Spinal cord (tissue), 10 donors: ENCODE measurements around the gene GRK5. TPM values are rescaled to one million over a fixed set of nuclear protein-coding genes. Genes with fewer than 3 reads are reported as not detected.

Experiments used
- DNase-seq, 6 donors: peaks; one replicate each; pipeline versions ENCODE4 v3.0.0 to v3.0.0-alpha.2; 2013 to 2015; ENCODE audit warnings: low spot score in 6 of 6, low read depth in 4 of 6
- H3K27ac ChIP-seq: one replicate; pipeline ENCODE4 v1.5.1; 2013; ENCODE audit warnings: low read depth, low read length, control low read depth
- H3K27me3 ChIP-seq: one replicate; pipeline ENCODE4 v1.6.1; 2013; ENCODE audit warnings: low read length; ENCODE audit not compliant: control insufficient read depth, insufficient read depth
- H3K36me3 ChIP-seq: one replicate; pipeline ENCODE4 v1.6.1; 2013; ENCODE audit warnings: low read length; ENCODE audit not compliant: control insufficient read depth, insufficient read depth
- H3K4me1 ChIP-seq: one replicate; pipeline ENCODE4 v1.6.1; 2013; ENCODE audit warnings: low read length; ENCODE audit not compliant: control insufficient read depth, insufficient read depth
- H3K4me3 ChIP-seq: one replicate; pipeline ENCODE4 v1.5.1; 2013; ENCODE audit warnings: low read depth, low read length, control low read depth
- H3K9me3 ChIP-seq: one replicate; pipeline ENCODE4 v1.6.1; 2013; ENCODE audit warnings: low read length; ENCODE audit not compliant: control insufficient read depth, insufficient read depth
- WGBS: methylation state at CpG from one replicate; pipeline ENCODE4 v1.1.5; 2013; ENCODE audit warnings: missing lambda C conversion rate; ENCODE audit not compliant: insufficient coverage; 5-methylcytosine and 5-hydroxymethylcytosine counted together
- polyA plus RNA-seq, 2 donors: library from polyadenylated mRNA; unstranded; fragments of 120-200 nt; gene quantifications; one replicate each; pipeline ENCODE4 v1.2.1, GENCODE V29; 2013; ENCODE audit not compliant: insufficient read length in 2 of 2
- total RNA-seq, 2 donors: library from RNA; depleted of rRNA in 1 of 2; stranded (reverse); fragments of 120-200 nt in 1 of 2; fragments of >200 nt in 1 of 2; gene quantifications; one replicate each; pipeline versions ENCODE4 v1.2.3 to v1.2.4, GENCODE V29; 2013 to 2014
- donor health status: healthy.

GRK5 gene
- total and polyA plus RNA-seq, 4 donors = 15.6 to 29.5 (median 25.6) TPM

- Histone ChIP-seq H3K27me3 (no peaks in the 10 kb centered on the region), H3K4me1 (peaks cover 38% of the 10 kb centered on the region), H3K4me3 (no peak overlapping the region), H3K9me3 (peaks cover 2% of the 10 kb centered on the region), H3K27ac (peak overlapping the region; percentile 10), H3K36me3 (peaks cover 8% of the 10 kb centered on the region)
- DNase-seq = peak in 2 of 6 donors; percentile 59 to 82
- 35% methylated on average over 11 of the region's 11 CpGs for WGBS
Observed at GRCh38 chr10:119364645-119365600, 157.6 kb downstream of the GRK5 start.

DNA sequence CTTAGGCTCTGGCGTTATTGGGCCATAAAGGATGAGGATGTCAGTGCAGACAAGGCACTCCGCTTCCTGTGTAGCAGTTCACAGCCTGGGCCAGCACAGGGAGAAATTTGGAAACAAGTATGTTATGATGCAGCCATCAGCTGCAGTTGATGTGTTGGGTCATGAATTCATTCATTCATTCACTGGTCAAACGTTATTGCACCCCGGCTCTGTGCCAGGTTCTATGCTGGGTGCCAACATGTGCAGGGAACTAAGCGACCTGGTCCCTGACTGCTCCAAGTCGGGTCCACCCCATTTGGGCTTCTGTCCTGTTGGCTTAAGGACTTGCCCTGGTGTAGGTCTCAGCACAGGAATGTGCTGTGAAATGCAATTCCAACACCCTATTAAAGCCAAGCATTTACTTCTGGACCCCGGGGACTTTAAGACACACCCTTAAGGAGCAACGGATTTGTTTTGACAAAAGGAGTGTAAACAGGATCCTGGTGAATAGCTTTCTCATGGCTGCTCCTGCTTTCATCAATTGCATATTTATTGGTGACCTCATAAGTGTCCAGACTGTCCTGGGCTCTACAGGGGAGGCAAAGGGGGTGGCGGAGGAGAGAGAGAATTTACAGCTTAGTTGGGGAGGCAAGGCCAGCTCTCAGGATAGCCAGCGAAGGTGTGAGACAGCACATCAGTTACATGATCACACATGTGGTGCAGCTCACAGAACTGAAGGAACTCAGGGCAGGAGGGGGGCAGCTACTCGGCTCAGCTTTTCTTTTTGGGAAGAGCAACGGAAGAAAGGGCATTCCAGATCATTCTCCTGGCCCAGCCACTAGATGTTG lies 158.6 kb downstream of the GRK5 start:
- Histone ChIP-seq H3K36me3 (peaks cover 3% of the 10 kb centered on the region), H3K27me3 (no peaks in the 10 kb centered on the region), H3K4me3 (no peak overlapping the region), H3K4me1 (peaks cover 48% of the 10 kb centered on the region), H3K27ac (peak overlapping the region; percentile 10), H3K9me3 (no peaks in the 10 kb centered on the region)
- no peak for DNase-seq
- 72% methylated on average over 9 of the region's 12 CpGs for WGBS

DNA sequence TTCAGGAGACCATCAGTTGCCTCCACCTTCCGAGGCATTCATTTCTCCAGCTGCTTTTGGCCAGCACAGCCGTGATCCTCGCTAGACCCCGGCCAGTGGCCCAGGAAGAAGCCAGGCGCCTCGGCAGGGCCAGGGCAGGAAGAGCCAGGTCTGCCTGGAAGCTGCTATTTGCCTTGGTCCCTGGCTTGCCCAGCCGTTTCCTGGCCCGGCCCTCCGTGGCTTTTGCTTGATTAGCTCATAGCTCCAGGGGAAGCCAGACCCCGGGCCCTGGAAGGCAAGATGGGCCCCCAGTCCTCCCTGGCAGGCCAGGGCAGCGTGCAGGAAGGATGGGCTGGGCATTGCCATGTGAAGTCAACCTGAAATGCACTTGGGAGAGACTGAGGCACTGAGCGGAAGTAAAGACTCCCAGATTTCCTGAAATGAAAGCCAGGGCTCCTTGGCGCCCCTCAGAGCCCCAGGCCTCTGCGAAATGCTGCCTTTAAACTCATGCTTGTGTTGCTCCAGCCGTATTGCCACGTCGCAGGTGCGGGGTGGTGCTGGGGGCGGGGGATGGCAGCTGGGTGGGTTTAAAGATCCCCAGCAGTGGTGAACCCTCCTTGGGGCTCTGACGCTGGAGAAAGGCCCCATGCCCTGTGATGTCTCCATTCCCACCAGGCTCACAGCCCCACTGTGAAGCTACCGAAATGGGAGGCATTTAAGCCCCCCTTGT lies 160.6 kb downstream of the GRK5 start:
- H3K4me1 ChIP-seq = peaks cover 50% of the 10 kb centered on the region
- peak overlapping the region; percentile 36 for H3K27ac ChIP-seq
- peaks cover 3% of the 10 kb centered on the region for H3K36me3 ChIP-seq
- no peak for DNase-seq
- WGBS = 84% methylated on average over 20 of the region's 21 CpGs
- H3K9me3 ChIP-seq = no peaks in the 10 kb centered on the region
- H3K4me3 ChIP-seq = no peak overlapping the region
- H3K27me3 ChIP-seq = no peaks in the 10 kb centered on the region

- Histone ChIP-seq H3K9me3 (no peaks in the 10 kb centered on the region), H3K36me3 (peaks cover 3% of the 10 kb centered on the region), H3K4me1 (peaks cover 50% of the 10 kb centered on the region), H3K27me3 (no peaks in the 10 kb centered on the region), H3K4me3 (no peak overlapping the region), H3K27ac (peak overlapping the region; percentile 36)
- WGBS = 70% methylated on average over 6 of the region's 8 CpGs
- DNase-seq = no peak
Observed at GRCh38 chr10:119368581-119368980, 161.2 kb downstream of the GRK5 start.

GRCh38 chr10:119368991-119369869 lies 161.9 kb downstream of the GRK5 start:
- no peak overlapping the region for H3K4me3 ChIP-seq
- no peak for DNase-seq
- peaks cover 50% of the 10 kb centered on the region for H3K4me1 ChIP-seq
- no peaks in the 10 kb centered on the region for H3K27me3 ChIP-seq
- H3K36me3 ChIP-seq = peaks cover 3% of the 10 kb centered on the region
- WGBS = 81% methylated on average over 21 of the region's 21 CpGs
- H3K27ac ChIP-seq = peak overlapping the region; percentile 40
- H3K9me3 ChIP-seq = no peaks in the 10 kb centered on the region

- Histone ChIP-seq H3K4me3 (no peak overlapping the region), H3K4me1 (peaks cover 46% of the 10 kb centered on the region), H3K36me3 (peaks cover 3% of the 10 kb centered on the region), H3K27me3 (no peaks in the 10 kb centered on the region), H3K9me3 (no peaks in the 10 kb centered on the region), H3K27ac (peak overlapping the region; percentile 40)
- DNase-seq = peak in 1 of 6 donors; percentile 74
- WGBS = 60% methylated on average over 6 of the region's 16 CpGs
Observed at GRCh38 chr10:119370111-119370741, 162.9 kb downstream of the GRK5 start.

DNA sequence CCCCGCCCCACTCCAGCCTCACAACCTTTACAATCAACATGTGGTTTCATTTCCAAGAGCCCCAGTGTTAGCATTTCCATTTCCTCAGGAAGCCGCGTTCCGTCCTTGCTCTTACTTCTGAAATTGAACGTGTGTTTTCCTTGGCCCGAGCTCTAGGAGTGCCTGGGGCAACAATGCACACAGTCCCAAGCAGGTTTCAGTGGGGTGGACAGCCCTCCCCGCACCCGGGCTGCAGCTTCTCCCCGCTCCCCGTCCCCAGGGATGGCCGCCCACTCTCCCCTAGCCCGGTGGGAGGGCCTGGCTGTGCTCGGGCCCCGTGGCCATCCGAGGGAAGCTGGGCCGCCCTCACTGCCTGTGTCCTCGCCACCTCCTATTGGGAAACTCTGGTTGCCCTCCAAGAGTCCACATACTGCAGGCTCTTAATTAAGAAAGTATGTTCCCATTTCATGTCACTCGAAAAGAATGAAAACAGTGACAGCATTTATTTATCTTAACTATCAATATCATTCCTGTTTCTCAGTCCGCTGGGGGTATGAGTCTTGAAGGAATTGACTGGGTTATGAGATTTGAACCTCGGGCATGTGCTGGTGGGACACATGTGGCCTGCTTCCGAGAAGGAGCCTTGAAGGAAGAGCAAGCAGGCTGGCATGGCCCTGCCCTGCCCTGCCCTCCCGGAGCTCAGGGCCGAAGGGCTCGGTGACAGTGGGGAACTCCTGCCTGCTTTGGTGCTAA lies 163.8 kb downstream of the GRK5 start:
- H3K4me3 ChIP-seq = no peak overlapping the region
- no peaks in the 10 kb centered on the region for H3K9me3 ChIP-seq
- 58% methylated on average over 18 of the region's 24 CpGs for WGBS
- H3K36me3 ChIP-seq = peaks cover 3% of the 10 kb centered on the region
- H3K4me1 ChIP-seq = peaks cover 38% of the 10 kb centered on the region
- no peaks in the 10 kb centered on the region for H3K27me3 ChIP-seq
- peak in 1 of 6 donors; percentile 70 for DNase-seq
- peak overlapping the region; percentile 40 for H3K27ac ChIP-seq
